NCI-H1436 treated with DMSO at 0.1 percent for 48 hours (cell line): ENCODE results near the gene GNB1.

Source experiments
- DNase-seq: peaks from one replicate; lab custom pipeline; 2025; lab: John Stamatoyannopoulos, UW

GNB1 gene

DNA sequence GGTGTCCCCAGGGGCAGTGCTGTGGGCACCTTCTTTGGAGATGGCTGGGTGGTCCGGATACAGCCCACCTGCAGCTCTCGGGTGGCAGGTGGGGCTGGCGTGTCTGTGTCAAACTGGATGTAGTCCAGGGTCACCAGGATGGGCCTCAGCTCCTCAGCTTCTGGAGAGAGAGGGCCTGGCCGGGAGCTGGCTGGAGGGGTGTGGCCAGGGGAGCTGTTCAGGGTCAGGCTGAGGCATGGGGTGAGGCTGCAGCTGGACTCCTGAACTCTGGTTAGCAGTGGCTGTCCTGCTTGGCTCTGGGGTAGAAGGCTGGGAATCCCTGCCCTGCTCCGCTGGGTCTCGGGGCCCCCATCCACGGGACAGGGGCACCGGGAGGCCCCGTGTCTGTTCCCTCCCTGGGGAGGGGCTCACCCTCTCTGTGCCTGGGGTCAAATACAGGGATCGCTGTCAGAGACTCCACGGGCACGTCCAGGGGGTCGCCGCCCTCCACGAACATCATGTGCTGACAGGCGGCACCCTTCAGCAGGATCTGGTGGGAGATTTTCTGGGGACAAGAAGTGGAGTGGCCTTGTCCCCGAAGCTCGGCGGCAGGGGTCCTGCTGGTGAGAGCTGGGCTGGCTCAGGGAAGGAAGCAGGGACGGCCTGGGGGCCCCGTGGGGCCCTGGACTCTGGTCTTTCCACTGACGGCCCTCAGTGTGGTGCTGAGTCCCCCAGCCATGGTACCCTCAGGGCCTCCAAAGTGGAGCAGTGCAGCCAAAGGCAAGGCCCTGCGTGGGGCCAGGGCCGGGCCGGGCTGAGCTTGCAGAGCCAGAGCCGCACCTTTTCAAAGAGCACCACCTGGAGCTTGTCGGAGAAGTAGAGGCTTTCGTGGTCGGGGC lies 32.3 kb upstream of the GNB1 start:
- no peak for DNase-seq

DNA sequence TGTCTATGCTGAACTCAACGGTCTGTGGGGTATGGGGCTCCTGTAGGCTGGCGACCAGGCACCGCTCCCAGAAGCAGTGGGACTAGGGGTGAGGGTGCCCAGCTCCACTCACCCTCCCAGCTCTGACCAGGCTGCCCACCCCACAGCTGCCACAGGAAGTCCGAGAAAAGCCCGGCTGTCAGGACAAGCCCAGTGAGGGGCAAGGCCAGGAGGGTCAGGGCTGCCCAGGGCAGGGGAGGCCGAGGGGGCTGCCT lies 31.7 kb upstream of the GNB1 start:
- DNase-seq = no peak

GRCh38 chr1:1921901-1922701 lies 31.2 kb upstream of the GNB1 start:
- no peak for DNase-seq

DNA sequence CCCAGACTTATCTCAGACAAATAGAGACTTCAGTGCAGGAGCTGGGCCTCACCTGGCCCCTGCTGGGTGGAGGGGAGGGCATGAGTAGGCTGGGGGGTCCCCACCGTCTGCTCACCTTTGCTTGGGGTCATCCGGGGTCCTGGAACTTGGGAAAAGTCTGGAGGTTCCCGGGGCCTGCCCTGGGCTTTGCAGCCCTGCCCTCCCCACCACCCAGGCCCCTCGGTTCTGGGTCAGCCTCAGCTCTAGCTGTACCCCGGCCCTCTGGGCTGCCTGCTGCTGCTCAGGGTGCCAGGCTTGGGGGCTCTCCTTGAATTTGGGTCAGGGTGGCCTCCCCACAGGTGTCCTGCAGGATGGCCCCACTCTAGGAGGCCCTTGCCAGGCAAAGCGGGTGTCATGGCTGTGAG lies 30.6 kb upstream of the GNB1 start:
- DNase-seq = no peak

DNA sequence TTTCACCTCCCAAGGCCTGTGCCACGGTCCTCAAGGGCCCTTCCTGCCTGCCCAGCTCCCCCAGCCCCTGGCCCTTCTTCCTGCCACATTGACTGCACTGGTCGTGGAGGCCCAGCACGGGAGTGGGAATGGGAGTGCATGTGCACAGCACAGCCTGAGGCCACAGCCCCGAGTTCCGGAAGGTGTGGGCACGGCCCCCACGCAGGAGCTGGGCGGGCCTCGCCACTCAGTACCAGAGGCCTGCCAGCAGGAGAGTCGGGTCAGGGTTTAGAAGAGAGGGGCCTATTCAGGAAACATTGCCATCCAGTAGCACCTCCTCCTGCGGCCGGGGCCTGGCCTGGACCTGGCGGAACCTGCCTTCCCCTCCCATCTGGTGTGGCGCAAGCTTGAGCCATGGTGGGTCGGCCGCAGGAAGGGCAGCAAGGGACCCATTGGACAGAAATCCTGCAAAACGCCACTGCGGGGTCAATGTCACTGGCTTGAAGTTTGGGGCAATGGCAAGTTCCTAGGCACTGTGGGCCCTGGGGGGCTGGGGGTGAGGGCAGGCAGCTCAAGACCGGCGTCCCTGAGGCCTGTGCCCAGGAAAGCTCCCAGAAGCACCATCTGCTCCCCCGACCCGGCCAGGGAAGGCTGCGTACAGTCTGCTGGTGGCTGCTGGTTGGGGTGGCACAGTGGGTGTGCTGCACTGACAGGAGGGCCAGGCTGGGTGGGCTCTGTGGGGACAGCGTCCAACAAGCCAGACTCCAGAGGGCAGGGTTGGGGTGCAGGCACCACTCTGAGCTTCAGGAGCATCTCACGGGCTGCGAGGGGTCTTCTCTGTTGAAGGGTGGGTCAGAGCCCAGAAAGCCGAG lies 29.9 kb upstream of the GNB1 start:
- DNase-seq = no peak

DNA sequence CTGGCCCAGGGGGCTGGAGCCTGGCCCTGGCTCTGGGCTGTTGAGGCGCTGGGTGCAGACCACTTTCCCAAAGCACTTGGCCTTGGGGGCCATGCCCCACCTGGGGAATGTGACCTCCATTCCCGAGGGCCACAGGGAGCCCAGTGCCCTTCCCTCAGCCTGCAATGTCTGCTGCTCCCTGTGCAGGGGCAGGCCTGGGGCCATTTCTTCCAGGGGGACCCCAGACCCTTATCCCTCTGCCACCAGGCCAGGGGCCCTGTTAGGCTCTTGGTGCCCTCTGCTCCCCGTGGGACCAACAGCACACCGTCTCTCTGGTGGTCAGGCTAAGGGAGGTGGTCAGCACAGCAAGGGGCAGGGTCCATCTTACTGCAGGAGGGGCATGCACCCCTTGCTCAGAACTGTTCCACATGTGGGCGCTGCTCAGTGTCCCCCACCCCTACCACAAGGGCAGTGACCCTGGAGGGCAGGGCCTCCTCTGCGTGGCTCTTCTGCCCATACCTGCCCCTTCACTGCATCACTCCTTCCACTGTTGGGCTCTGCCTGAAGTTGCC lies 29.2 kb upstream of the GNB1 start:
- DNase-seq = no peak

- peak; percentile 90 for DNase-seq
These were observed 28.6 kb upstream of the GNB1 start for GRCh38 chr1:1919304-1920056.

DNA sequence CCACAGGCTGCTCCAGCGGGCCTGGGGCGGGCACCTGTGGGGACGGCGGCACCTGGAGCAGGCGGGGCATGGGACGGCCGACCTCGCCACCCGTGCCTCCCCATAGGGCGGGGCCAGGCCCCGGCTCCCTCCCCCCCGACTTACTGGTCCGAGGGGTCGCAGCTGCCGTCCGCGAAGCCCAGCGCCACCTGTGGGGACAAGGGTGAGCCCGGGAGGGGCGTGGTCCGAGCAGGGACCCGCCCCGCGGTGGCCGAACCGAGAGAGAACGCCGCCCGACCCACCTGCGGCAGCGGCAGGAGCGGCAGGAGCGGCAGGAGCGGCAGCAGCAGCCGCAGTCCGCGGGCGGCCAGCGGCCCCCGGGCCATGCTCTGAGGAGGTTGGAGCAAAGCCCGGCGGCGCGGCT lies 28.0 kb upstream of the GNB1 start, which contains the start of gene TMEM52:
Gene TMEM52 (minus strand): TSS at position 379 of the 403 bp plus-strand sequence. CDS start 14 bp downstream, at position 365.
- no peak for DNase-seq

- no peak for DNase-seq
These were observed 27.4 kb upstream of the GNB1 start for GRCh38 chr1:1917995-1918900.

- no peak for DNase-seq
These were observed 26.6 kb upstream of the GNB1 start for GRCh38 chr1:1917304-1917976.

GRCh38 chr1:1916851-1917251 lies 26.0 kb upstream of the GNB1 start:
- no peak for DNase-seq

DNA sequence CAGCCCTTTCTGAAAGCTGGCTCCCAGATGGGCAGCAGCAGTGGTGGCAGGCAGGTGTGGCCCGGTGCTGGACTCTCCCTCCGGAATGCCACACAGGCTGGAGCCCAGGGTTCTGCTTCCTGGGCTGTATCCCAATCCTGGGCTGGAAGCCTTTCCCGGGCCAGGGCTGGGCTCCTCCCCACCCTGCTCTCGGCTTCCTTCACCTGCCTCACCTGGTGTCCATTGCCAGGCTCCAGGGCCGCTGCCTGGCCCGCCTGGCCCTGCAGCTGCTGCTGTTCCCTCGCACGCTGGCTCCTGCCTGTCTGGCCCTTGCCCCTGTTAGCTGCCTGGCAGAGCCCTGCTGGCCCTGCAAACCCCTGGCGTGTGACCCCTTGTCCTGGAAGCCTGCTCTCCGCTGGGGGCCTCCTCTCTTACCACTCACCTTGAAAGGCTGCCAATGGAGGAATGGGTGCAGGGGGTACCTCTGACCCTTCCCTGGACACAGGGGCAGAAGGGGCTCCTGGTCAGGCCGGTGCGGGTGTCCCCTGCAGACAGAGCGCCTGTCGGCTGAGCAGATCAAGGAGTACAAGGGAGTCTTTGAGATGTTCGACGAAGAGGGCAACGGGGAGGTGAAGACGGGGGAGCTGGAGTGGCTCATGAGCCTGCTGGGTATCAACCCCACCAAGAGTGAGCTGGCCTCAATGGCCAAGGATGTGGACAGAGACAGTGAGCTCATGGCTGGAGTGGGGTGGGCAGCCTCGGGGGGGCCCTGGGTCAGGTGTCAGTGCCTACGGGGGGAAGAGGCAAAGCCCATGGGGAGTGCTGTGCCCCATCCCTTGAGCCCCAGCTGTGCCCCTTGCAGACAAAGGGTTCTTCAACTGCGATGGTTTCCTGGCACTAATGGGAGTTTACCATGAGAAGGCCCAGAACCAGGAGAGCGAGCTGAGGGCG lies 25.3 kb upstream of the GNB1 start:
- DNase-seq = no peak

DNA sequence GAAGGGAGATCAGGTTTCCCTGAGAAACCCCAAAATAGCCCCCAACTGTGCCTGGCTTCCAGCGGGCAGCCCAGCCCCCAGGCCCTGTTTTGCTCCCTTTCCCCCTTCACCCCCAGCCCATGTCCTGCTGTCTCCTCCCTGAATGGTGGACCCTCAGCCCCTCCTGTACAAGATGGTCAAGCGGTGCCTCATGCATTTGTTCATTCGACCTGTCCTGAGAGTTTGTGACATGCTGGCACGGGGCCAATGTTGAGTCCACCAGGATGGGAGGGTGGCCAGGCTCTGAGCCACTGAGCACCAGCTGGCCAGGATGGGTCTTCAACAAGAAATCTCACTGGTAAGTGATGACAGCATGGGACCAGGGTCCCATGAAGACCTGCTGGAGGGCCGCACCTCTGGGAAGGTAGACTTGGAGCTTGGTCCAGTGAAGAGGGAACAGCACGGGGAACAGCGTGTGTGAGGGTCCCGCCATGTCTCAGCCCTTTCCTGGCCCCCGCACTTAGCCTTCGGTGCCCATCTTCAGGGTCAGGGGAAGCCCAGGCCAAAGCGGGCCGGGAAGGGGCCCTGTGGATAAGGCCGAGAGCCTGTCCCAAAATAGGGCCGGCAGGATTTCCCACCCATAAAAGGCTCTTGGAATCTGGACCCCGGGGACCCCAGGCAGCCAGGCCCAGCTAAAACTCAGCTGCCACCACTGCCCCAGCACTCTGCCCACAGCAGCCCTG lies 24.2 kb upstream of the GNB1 start, which contains the start of gene CALML6:
Gene CALML6 (plus strand): TSS at position 290 of the 722 bp plus-strand sequence. CDS start 21 bp downstream, at position 311.
- no peak for DNase-seq

DNA sequence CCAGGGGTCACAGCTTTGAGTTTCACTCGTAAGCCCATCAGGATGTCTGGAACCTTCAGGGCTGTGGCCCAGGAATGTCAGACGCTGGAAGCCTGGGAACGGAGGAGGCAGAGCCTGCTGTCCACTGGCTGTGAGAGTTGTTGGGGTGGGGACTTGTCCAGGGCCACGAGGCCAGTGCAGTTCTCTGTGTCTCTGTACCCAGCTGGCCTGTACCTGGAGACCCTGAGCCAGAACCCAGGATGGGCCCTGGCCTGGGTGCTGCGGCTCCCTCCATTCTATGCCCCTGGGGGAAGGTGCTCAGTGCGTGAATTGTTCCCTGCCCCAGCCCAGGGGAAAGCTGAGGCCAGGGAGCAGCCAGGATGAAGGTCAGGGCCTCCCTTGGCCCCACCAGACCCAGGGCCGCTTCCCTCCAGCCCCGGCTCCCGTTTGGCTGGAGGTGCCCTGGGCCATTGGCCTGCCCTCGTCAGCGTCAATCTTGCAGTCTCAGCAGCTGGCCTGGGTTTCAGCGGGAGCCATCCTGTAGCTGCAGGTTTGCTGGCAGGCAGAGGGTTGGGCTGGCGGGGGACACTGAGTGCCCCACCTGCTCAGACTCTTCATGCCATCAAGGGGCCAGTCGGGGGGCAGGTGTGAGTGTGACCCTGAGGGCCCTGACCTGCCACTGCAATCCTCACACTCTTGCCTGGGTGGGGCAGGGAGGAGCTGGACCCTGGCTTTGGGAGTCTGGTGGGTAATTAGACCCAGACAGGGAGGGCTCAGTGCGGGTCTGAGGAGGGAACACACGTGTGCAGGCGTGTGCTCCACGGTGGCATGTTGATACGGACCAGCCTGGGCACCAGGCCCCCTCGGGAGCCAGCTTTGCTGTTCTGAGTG lies 23.4 kb upstream of the GNB1 start:
- no peak for DNase-seq

DNA sequence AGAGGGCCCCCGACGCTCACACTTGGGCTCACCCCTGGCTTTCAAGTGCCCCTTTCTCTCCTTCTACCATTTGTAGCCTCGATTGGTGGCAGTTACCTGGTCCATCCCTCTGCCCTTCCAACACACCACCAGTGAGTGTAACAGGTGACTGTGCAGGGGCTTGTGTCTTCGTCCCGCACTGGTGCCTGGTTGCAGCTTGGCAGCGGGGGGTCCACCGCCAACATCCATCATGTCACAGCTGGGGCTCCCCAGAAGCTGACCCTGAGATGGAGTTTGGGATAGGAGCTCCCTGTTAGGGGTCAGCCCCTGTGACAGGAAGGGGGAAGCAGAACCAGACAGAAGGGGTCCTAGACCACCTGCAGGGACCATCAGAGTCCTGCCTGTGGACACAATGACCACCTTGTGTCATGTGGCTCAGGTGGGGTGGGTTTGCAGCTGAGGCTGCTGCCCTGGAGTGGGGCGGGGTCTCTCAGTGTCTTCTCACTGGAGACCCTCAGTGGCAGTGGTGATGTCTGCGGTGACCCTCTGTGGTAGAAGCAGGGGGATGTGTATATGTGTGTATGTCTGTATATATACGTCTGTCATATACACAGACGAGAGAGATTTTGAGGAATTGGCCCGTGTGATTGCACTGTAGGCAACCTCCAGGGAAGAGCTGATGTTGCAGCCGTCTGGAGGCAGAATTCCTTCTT lies 20.6 kb upstream of the GNB1 start:
- no peak for DNase-seq

DNA sequence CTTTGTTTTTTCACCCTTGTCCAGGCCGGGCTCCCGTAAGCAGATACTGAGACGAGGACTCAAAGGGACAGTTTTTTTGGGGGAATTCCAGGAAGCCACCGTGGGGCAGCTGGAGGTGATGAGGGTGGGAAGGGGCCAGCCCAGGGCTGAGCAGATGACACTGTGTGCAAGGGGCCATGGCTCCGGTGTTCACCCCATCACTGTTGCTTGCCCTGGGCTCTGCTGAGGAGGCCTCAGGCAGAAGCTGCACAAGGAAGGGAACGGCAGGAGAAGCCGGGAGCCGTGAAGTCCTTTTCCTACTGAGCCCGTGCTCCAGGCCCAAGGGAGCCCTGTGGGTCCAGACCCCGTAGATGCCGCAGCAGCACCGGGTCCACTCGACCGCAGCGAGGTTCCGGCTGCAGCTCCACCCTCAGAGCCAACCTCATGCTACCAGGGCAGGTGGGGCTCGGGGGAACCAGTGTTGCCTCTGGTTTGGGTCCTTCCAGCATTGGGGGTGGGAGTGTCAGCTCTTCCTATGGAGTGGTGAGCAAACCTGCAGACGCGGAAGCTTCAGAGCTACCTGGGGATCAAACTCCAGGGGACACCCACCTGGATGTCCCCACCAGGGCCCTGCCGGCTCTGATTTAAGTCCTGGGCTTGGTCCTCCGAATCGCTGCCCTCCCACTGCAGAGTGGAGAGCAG lies 19.9 kb upstream of the GNB1 start:
- DNase-seq = no peak
